IMR-90 (cell line): Measurements from ENCODE around the gene EIF4E1B. TPM values are rescaled to one million over a fixed set of nuclear protein-coding genes. Genes with fewer than 3 reads are reported as not detected.

Experiments
- ATAC-seq: fragments of 200-7000 bp; cut with Tn5 transposase; 2 replicates; pipeline ENCODE4 v1.9.1; 2020; ENCODE audit warnings: low read depth, mild to moderate bottlenecking, moderate library complexity
- BruUV-seq: library from RNA; stranded (reverse); fragments of 400-500 nt; replicated peaks from 2 replicates; lab custom pipeline; 2021; lab: Mats Ljungman, UMichigan
- CTCF ChIA-PET: fragments of 300-600 bp; formaldehyde crosslinking; extraction: SDS; loops from one replicate; lab custom pipeline; 2021; ENCODE audit warnings: antibody characterized with exemption; lab: Yijun Ruan, JAX
- POLR2A ChIA-PET: fragments of 300-600 bp; sonication (Branson Sonifier 250); formaldehyde crosslinking; loops from one replicate; lab custom pipeline; 2022; ENCODE audit warnings: antibody characterized with exemption; ENCODE audit not compliant: unreplicated experiment; lab: Charles Lee
- DNase-seq: peaks from one replicate; pipeline ENCODE4 v3.0.0; 2013
- H2AFZ ChIP-seq: replicated peaks from 2 replicates; pipeline ENCODE3; 2013; ENCODE audit warnings: low read length, mild to moderate bottlenecking; ENCODE audit not compliant: poor library complexity
- H2AK5ac ChIP-seq: 2 replicates; pipeline ENCODE4 v1.6.1; 2013; ENCODE audit warnings: low read depth, low read length, inconsistent platforms
- H2AK9ac ChIP-seq: replicated peaks from 2 replicates; pipeline ENCODE3; 2013; ENCODE audit warnings: mild to moderate bottlenecking, low read depth, low read length, moderate library complexity; ENCODE audit not compliant: poor library complexity
- H2BK120ac ChIP-seq: 2 replicates; pipeline ENCODE4 v1.6.1; 2013; ENCODE audit warnings: low read depth, low read length, inconsistent platforms
- H2BK15ac ChIP-seq: 3 replicates; pipeline ENCODE4 v1.6.1; 2013; ENCODE audit warnings: low read depth, low read length, inconsistent platforms
- H2BK20ac ChIP-seq: 2 replicates; pipeline ENCODE4 v1.6.1; 2013; ENCODE audit warnings: low read depth, mild to moderate bottlenecking, inconsistent platforms, low read length, moderate library complexity
- H2BK5ac ChIP-seq: 2 replicates; pipeline ENCODE4 v1.6.1; 2013; ENCODE audit warnings: mild to moderate bottlenecking, low read depth, low read length, inconsistent platforms; ENCODE audit not compliant: poor library complexity, severe bottlenecking
- H3K14ac ChIP-seq: replicated peaks from 2 replicates; pipeline ENCODE4 v1.6.1; 2013; ENCODE audit warnings: low read depth, low read length, inconsistent platforms
- H3K18ac ChIP-seq: 2 replicates; pipeline ENCODE4 v1.6.1; 2013; ENCODE audit warnings: low read depth, low read length, control low read depth
- H3K23ac ChIP-seq: 2 replicates; pipeline ENCODE4 v1.6.1; 2013; ENCODE audit warnings: low read depth, low read length, inconsistent platforms
- H3K27ac ChIP-seq: 2 replicates; pipeline ENCODE4 v1.5.1; 2013; ENCODE audit warnings: mild to moderate bottlenecking, control low read depth, low read length; ENCODE audit not compliant: insufficient read depth
- H3K27me3 ChIP-seq: 2 replicates; pipeline ENCODE4 v1.6.1; 2013; ENCODE audit warnings: low read length; ENCODE audit not compliant: control insufficient read depth, insufficient read depth
- H3K36me3 ChIP-seq: 2 replicates; pipeline ENCODE4 v1.6.1; 2013; ENCODE audit warnings: low read length, mixed read lengths; ENCODE audit not compliant: control insufficient read depth, insufficient read depth
- H3K4ac ChIP-seq: 2 replicates; pipeline ENCODE4 v1.6.1; 2013; ENCODE audit warnings: low read depth, low read length, inconsistent platforms
- H3K4me1 ChIP-seq: 2 replicates; pipeline ENCODE4 v1.6.1; 2013; ENCODE audit warnings: low read length, mixed read lengths; ENCODE audit not compliant: control insufficient read depth, insufficient read depth
- H3K4me2 ChIP-seq: 2 replicates; pipeline ENCODE4 v1.6.1; 2013; ENCODE audit warnings: low read depth, mild to moderate bottlenecking, control low read depth, low read length, moderate library complexity
- H3K4me3 ChIP-seq: 2 replicates; pipeline ENCODE4 v1.5.1; 2013; ENCODE audit warnings: low read depth, mild to moderate bottlenecking, control low read depth, low read length, moderate library complexity; ENCODE audit not compliant: insufficient read depth
- H3K56ac ChIP-seq: 2 replicates; pipeline ENCODE4 v1.6.1; 2013; ENCODE audit warnings: low read length, inconsistent platforms; ENCODE audit not compliant: insufficient read depth; ENCODE audit errors: extremely low read depth
- H3K79me1 ChIP-seq, 2 experiments: 2 replicates each; pipeline ENCODE4 v1.6.1; 2013; ENCODE audit warnings: low read length in 2 of 2, inconsistent platforms in 1 of 2, low read depth in 1 of 2
- H3K9ac ChIP-seq: 2 replicates; pipeline ENCODE4 v1.6.1; 2013; ENCODE audit warnings: low read depth, low read length, control low read depth
- H3K9me1 ChIP-seq: 2 replicates; pipeline ENCODE4 v1.6.1; 2013; ENCODE audit warnings: low read length, inconsistent platforms; ENCODE audit not compliant: insufficient read depth
- H3K9me3 ChIP-seq: 2 replicates; pipeline ENCODE4 v1.6.1; 2013; ENCODE audit warnings: low read length; ENCODE audit not compliant: control insufficient read depth, insufficient read depth
- H4K20me1 ChIP-seq: 2 replicates; pipeline ENCODE4 v1.6.1; 2013; ENCODE audit warnings: low read length, inconsistent platforms; ENCODE audit not compliant: insufficient read depth
- H4K5ac ChIP-seq: 2 replicates; pipeline ENCODE4 v1.6.1; 2013; ENCODE audit warnings: mild to moderate bottlenecking, low read depth, low read length, control low read depth
- H4K8ac ChIP-seq, 2 experiments: 2 replicates each; pipeline ENCODE4 v1.6.1; 2013; ENCODE audit warnings: low read depth in 2 of 2, low read length in 2 of 2, control low read depth in 1 of 2, inconsistent platforms in 1 of 2
- H4K91ac ChIP-seq: 2 replicates; pipeline ENCODE4 v1.6.1; 2013; ENCODE audit warnings: low read depth, low read length, inconsistent platforms; ENCODE audit not compliant: insufficient read depth
- FOS ChIP-seq: fragments of 150-350 bp; IDR thresholded peaks from 2 replicates; pipeline ENCODE4 v1.6.1; 2016; ENCODE audit warnings: low read depth, low read length
- RCOR1 ChIP-seq: IDR thresholded peaks from 2 replicates; pipeline ENCODE4 v1.6.1; 2012; ENCODE audit warnings: mild to moderate bottlenecking, low read length, improper control_type of control experiment; ENCODE audit not compliant: insufficient replicate concordance
- WGBS, 2 experiments: methylation state at CpG; one replicate each; pipeline versions ENCODE4 v1.1.5 to v1.1.7; 2013; ENCODE audit warnings: missing lambda C conversion rate in 2 of 2; ENCODE audit not compliant: insufficient read length in 1 of 2; ENCODE audit errors: extremely low coverage in 2 of 2; 5-methylcytosine and 5-hydroxymethylcytosine counted together
- dilution Hi-C: fragments of 300-500 bp; cut with HindIII; formaldehyde crosslinking; loops from one replicate; pipeline ENCODE4 v1.14.3; 2018; ENCODE audit warnings: low sequenced_read_pairs; ENCODE audit not compliant: unreplicated experiment
- in situ Hi-C: fragments of 300-500 bp; cut with MboI; formaldehyde crosslinking; loops from 3 replicates; pipeline ENCODE4 v1.14.3; 2019; ENCODE audit warnings: low sequenced_read_pairs, inconsistent platforms, mixed read lengths
- intact Hi-C: fragments of 100-400 bp; cut with micrococcal nuclease; formaldehyde crosslinking; loops from 2 replicates; pipeline ENCODE4 v1.10.0; 2022
- polyA plus RNA-seq, 3 experiments: library from polyadenylated mRNA; depleted of rRNA; stranded (reverse); fragments of >200 nt; gene quantifications; 2 replicates each; pipeline ENCODE4 v1.2.3, GENCODE V29; 2012; ENCODE audit warnings: low replicate concordance in 1 of 3
- total RNA-seq: library from RNA; depleted of rRNA; stranded (reverse); fragments of >200 nt; gene quantifications from 2 replicates; pipeline ENCODE4 v1.2.3, GENCODE V29; 2012

The EIF4E1B gene
- total and polyA plus RNA-seq, 2 of the 4 experiments (the other 2 are of a cell fraction): not detected

DNA sequence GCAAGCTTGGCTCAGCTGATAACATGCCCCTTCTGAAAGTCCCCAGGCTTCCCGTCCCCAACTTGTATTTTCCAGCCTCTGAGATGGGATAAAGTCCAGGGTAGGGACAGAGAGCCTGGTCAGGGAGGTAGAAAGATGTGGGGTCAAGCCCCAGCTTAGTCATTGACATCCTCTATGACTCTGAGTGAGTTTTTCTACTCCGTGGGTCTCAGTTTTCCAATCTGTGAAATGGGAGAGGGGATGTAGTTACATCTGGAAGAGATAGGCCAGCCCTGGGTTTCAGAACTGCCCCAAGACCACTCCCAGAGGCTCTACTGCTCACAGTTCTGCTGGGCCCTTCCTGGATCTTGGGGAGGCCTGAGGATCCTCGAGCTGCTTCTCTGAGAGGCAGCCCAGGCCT lies 23.6 kb upstream of the EIF4E1B start:
- TF ChIP-seq RCOR1 (peak; percentile 31), FOS (no peak)
- DNase-seq (no peak), ATAC-seq (no peak)
- no peak overlapping the region for H3K56ac ChIP-seq
- no peak overlapping the region for H3K27ac ChIP-seq
- H3K9me1 ChIP-seq: peaks cover 17% of the 10 kb centered on the region
- no peak overlapping the region for H4K91ac ChIP-seq
- H2BK15ac ChIP-seq: no peak overlapping the region
- H3K27me3 ChIP-seq: no peaks in the 10 kb centered on the region
- dilution Hi-C loops: no loop called here
- ChIA-PET CTCF (no interaction called here), POLR2A (no interaction called here)
- H3K9ac ChIP-seq: no peak overlapping the region
- H3K79me1 ChIP-seq: peaks cover 4 to 35% of the 10 kb centered on the region in 2 experiments
- H3K36me3 ChIP-seq: no peaks in the 10 kb centered on the region
- no peak overlapping the region for H3K23ac ChIP-seq
- H3K4me2 ChIP-seq: no peak overlapping the region
- no peaks in the 10 kb centered on the region for H3K9me3 ChIP-seq
- no peak overlapping the region for H4K8ac ChIP-seq
- BruUV-seq: no TSS peak
- H3K18ac ChIP-seq: no peak overlapping the region
- in situ Hi-C loops: no loop called here
- no peak overlapping the region for H2AK5ac ChIP-seq
- H3K4ac ChIP-seq: no peak overlapping the region
- no peak overlapping the region for H2AFZ ChIP-seq
- H2AK9ac ChIP-seq: no peak overlapping the region
- H4K5ac ChIP-seq: no peak overlapping the region
- H2BK20ac ChIP-seq: no peak overlapping the region
- WGBS, 2 experiments: 100% methylated on average over 1 of the region's 3 CpGs; no CpG with 5 or more reads in 1 of the 2 experiments
- no peak overlapping the region for H3K4me3 ChIP-seq
- H2BK5ac ChIP-seq: no peak overlapping the region
- intact Hi-C loops: no loop called here
- H2BK120ac ChIP-seq: no peak overlapping the region
- peaks cover 3% of the 10 kb centered on the region; the same call in 1 of the 2 replicates for H3K4me1 ChIP-seq
- H4K20me1 ChIP-seq: peaks cover 21% of the 10 kb centered on the region
- H3K14ac ChIP-seq: no peak overlapping the region
